CD4-positive, alpha-beta T cell treated with Interleukin-17A for 1 hour (primary cell): ENCODE measurements around the gene B4GALT5.
"Not testable (repeated sequence)": the region's sequence is repeated elsewhere in the genome, so short reads cannot be mapped to it uniquely, and the experiment has no call there.

ENCODE experiments used
- DNase-seq: peaks from one replicate; pipeline ENCODE4 v3.0.0-alpha.2; 2020

The B4GALT5 gene

DNA sequence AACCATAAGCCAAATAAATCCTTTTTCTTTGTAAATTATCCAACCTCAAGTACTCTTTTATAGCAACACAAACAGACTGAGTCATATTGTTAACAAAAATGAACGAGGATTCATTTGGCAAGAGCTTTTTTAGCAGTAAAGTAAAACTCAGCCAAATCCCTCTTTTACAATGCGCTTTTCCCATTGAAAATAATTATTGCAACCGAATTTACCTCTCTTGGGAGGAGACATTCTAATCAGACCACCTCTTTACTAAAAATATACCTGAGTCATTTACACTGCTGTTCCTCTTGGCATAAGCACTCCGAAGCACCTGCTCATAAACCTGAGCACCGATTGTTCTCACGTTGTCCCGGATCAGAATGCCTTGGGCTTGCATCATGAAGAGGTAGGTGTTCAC, 57.4 kb downstream of the B4GALT5 start:
- DNase-seq: no peak

DNA sequence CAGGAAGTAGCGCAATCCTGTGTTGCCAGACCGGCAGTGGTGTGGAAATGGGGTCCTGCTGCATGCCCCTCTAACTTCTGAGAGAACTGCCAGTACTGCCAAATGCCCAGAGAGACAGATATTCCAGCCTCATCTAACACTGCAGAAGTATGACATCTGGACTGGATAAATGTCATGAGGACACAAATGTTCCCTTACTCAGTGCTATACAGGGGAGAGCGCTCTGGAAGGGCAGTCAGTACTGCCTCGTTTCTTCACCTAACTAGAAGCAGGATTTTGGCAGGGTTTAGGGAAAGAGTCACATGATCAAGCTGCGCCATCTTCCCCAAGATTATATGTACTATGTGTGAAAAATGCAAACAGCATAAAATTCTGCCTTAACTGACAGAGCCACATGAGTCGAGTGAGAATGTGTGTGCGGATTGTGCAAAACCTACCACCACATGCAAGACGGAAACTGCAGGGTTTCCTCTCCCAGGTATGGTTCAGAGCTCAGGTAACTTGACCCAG, 59.7 kb downstream of the B4GALT5 start:
- DNase-seq: no peak

DNA sequence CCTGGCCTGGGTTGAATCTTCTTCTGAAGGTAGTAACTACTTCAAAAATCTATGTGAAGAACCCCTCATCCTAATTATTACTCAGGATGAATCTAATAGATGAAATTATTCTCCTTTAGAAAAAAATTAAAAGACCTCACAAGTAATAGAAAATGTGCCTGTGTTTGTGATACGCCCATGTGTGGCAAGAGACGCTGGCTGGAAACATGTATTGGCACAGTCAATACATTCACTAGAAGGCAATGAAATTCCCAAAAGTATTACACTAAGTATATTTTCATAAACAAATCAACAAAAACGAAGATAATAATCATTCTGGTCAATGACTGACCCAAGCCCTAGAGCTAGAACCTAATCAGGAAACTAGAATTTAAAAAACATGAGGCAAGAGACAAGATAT, 64.0 kb downstream of the B4GALT5 start:
- DNase-seq: no peak

DNA sequence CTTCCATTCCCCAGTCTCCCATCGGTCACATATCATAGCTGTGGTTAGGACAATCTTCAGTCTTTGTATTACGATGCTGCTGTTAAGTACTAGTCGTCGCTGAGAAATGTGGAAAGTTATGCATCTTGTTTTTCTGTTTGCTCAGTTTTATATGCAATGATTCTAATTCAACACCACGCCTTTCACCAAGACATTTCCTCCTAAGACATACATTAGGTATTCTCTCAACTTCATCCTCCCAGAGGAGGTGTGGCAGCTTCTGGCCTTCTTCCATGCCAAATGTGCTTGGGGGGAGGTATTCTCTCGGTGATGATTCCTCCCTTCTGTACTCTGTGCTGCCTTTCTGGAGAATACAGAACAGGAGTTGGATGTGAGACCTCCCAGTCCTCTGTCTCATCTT, 66.1 kb downstream of the B4GALT5 start:
- DNase-seq: no peak

DNA sequence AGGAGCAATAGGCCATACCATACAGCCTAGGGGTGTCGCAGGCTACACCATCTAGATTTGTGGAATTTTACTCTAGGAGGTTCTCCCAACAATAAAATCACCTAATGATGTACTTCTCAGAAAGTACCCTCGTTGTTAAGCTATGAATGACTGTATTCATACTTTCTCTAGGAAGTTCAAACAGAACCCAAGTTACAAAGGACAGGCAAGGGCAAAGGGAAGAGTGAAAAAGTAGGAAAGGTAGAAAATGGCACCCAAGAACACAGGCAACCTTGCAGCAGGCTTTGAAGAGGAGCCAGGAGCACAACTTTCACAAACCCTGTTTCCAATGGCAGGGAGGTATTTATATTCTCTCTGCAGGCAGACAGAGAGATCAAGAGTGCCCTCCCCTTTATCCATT, 67.2 kb downstream of the B4GALT5 start:
- DNase-seq: no peak

DNA sequence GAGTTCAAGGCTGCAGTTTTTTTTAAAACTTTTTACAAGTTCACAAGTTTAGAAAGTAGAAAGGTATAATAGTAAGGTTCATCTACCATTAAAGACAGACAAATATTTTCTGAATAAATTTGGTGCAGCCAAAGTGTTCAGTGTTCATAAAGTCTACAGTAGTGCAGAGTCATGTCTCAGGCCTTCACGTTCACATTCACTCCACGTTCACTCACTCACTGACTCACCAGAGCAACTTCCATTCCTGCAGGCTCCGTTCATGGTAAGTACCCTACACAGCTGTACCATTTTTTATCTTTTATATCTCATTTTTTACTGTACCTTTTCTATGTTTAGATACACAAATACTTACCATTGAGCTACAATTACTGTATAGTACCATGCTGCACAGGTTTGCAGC, 67.6 kb downstream of the B4GALT5 start:
- no peak for DNase-seq

DNA sequence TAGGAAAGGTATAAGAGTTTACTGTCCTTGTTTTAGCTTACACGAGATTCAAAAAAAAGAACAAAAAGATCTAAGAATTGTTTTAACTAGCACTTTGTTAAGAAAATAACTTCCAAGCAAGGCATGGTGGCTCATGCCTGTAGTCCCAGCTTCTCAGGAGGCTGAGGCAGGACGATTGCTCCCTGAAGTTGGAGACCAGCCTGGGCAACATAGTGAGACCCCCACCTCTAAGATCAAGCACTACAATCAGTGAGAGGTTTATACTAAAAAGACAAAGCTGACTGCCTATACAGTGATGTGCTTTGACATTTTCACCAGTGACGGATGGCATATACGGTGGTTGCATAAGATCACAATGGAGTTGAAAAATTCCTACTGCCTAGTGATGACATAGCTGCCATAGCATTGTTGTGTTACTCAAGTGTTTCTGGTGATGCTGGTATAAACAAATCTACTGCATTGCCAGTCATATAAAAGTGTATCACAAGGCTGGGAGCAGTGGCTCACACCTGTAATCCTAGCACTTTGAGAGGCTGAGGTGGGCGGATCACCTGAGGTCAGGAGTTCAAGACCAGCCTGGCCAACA, 68.6 kb downstream of the B4GALT5 start:
- DNase-seq: no peak

DNA sequence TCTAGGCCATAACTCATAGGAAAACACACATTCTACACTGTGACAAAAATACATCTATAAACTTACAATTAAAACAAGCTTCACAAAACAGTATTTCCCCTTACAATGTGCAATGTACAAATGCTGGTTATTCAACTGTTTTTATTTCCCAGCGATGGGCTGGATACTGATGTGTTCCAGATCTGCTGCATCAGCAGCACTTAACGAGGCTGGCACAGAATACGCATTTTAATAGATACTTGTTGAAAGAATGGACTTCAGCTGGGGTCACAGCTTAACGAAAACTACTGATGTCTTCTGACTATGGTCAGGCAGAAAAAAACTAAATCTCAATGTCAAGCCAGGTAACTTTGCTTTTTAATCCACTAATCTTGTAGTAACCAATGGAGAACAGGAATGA, 70.9 kb downstream of the B4GALT5 start:
- DNase-seq: no peak

DNA sequence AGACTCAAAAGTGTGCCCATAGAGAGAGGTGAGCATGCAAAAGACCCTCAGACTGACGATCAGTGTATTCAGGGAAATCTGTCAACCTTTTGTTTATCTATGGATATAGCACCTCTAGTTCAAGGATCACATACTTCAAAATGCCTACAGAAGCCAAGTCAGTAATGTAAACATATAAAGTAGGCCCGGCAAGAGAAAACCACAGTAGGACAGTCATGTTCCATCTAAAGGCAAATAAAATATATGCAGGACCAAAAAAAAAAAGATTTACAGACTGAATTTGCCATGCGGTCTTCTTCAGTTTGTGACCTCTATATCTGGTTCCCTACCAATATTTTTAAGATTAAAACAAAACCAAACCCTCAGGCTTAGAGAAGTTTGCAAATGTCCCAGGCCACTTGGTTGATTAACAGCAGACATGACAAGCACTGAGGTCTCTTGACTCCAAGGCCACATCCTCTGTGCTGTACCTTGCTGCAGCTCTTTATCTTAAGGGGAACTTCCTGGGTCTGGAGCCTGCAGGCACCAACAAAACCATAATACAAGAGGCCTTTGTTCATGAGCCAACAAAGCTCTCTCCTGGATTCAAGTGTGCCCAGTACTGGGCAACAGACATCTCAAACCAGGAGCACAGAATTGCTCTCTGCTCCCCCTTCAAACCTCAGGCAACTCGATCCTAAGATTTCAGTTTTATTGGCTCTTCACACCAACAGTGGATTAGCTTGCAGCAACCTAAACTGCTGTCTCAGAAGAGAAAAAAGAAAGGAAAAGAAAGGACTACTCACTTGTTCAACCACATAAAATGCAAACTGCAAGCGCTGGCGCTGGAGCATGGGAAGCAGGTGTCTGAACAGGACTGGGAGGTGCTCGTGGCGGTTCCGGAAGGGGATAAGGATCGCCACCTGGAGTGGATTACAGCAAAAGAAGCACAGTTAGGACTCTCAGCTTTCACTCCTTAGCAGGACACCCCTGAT, 71.7 kb downstream of the B4GALT5 start:
- DNase-seq: no peak

DNA sequence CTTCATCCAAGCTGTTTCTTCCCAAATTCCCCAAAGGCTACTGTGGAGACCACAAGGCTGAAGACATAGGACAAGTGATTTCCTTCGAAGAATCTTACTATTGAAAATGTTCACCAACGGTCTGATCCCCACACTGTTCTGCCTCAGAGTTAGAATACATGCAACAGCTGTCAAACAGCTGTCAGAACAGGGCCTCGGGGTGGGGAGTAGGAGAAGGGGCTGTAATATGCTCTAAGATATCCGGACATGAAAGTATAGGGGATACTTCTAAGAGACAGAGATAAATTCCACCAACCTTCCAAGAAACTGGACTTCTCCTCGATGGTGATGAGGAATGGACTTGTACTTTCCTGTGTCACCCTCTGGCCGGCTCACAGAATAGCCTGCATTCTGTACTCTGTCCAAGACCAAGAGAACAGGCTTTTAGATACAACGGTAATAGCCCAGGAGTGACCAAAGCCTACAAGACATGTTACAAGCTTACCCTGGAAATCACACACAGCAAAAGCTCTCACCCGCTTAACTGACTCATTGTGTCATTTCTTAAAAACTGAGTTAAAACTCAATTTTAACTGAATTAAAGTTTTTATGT, 76.5 kb downstream of the B4GALT5 start:
- no peak for DNase-seq

DNA sequence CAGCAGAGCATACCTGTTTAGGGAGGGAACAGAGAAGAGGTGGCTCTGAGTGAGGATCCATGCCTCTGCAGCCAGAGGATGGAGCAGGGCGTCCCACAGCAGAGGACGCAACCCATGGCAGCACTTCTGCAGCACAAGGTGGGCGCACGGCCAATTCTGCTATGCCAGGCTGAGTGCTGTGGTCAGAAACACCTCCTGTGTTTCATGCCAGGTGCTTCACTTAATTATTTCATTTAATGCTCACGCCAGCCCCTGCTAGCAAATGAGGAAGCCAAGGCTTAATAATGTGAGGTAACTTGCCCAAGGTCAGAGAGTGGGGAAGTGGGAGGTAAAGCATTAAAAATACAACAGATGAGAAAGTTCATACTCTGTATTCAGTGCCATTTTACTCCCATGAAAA, 77.2 kb downstream of the B4GALT5 start:
- DNase-seq: no peak

DNA sequence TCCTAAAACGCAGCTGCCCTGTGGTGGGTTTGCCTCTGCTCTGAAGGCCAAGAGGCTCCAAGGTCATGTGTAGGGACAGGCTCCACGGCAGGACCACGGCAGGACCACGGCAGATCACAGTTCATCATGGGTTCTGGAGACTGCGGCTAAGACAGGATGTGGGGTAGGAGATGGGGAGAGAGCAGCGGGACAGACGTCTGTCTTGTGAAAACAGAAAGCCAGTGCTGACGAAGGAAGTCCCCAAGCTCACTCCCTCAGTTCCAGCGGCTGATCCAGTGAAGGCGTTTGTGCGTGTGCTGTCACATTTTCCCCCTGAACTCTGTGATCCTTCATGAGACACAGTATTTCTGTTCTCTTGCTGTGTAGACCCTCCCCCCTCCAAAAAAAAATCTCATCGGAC, 77.8 kb downstream of the B4GALT5 start:
- no peak for DNase-seq

DNA sequence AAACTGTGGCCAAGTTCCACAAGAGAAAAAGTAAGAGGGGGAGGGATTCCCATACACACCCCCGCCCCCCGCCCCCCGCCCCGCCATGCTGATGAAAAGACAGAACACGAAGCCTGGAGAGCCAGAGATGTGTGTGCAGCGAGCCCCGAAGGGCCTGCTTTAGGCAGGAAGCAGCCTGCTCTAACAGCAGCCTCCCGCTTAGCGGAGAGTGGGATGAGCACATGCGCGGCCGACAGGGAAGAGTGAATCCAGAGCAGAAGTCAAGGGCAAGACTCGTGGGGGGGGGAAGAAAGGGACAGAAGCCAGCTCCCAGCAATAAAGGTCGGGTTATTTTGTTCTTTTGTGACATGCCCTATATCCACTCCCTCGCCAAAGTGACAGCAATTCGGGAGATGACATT, 78.5 kb downstream of the B4GALT5 start:
- DNase-seq: no peak

DNA sequence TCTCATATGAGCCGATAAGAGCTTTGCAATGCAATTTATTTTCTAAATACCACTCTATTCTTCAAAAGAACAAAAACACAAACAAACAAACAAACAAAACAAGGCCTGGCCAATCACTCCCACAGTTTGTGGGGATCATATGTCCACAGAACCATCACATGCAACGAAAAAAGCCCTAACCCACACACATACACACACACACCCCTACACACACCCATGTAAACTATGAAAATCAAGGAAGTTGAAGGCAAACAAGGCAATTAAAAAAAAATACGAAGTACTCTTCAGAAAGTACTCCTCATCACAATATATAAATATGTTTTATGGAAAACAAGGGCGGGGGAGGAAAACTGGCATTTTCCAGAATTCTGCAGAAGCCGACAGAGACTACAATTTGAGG, 79.6 kb downstream of the B4GALT5 start:
- DNase-seq: no peak

DNA sequence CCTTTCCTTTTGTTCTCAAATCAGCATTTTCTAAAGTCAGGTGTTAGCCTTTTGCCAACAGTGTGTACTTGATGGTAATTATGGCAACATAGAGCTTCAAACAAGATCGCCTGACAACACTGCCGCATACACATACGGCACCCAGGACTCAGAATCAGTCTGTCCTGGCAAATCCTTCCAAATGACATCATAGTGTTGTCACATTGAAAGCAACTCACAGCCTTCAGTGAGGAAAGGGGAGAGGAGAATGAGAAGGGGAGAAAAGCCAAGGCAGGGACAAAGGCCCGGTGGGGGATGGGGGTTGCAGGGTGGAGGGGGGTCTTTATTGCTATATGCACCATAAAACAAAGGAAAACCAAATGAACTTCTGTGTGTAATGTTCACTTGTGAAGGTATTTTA, 80.0 kb downstream of the B4GALT5 start:
- DNase-seq: no peak

DNA sequence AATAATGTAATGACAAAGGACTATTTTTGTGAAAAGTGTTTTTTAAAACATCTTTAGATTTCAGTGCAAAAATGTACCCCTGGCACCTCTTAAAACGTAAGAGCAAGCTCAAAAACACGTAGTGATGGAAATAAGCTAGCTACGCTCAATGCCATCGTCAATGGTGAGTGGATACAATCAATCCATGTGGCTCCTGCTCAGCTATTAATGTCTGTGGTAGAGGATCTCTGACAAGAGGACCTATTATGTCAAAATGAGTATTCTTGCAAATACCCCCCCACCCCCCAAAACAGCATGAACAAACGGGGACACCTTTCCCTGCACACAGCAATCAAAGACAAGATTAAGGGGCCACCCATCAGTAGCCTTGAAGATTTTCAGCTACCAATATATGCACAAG, 80.7 kb downstream of the B4GALT5 start:
- DNase-seq: no peak

DNA sequence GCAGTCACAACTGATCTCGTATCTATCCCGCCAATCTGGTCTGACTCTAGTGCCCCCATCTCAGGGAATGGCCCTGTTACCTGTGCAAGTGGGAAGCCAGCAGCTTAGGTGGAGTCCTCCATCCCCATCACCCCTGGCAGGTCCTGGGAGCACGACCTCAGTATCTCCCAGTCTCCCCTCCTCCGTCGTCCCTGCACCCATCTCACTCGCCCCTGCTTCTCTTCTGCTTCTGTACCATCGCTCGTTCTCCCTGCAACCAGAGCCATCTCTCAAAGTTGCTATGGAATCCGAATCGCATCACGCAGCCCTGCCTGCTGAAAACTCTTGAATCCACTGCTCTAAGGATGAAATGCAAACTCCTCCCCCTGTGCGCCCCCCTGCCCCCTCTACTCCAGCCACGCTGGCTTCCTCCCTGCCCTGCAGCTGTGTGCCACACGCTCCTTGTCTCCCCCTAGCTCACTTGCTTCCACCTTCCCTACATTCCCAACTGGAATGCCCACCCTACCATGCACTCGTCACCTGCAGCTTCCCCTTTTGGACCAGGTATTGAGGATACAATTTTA, 81.7 kb downstream of the B4GALT5 start:
- DNase-seq: no peak

DNA sequence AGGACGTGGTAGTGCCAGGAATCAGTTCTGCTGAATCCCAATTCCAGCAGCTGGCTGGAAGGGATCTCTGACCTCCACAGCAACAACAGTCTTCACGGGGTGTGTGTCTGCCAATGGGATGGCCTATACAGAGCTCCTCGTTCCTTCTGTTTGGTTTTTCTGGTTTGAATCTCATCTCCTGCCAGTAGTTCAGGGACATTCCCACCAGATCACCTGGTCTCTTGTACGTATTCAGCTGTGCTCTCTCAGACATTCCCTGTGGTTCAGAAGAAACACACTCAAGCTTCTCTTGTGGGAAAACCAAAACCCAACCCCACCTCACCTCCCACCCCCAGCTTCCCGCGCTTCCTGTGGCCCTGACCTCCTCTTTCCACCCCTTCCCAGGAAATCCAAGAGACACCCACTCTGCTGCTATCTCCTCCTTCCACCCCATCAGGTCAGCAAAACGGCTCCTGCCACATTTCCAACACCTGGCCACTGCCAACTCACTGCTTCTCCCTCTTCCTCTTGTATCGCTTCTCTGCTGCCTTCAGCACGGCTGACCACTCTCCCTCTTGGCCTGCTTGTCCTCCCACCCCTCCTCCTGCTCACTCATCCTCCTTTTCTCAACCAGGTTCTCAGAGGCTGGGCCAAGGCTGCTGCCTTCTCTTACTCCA, 82.5 kb downstream of the B4GALT5 start:
- no peak for DNase-seq

DNA sequence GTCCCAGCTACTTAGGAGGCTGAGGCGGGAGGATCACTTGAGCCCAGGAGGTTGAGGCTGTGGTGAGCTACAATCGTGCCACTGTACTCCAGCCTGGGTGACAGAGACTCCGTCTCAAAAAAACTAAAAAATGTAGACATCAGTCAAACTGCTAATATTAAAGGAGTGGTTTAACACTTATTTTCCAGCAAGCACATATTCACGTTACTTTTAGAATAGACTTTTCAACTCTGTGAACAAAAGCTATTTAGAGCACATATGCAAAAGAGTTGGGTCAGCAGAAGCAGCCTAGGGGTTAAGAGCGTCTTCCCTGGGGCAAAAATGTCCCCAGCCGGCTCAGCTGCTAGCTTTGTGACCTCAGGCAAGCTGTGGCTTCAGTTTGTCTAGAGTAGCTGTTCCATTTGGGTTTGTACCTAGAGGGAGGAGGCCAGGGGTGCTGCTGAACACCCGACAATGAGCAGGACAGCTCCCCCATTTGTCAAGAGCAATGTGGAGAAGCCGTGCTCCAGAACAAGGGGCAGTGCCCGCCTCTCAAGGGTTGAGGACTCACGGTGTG, 83.2 kb downstream of the B4GALT5 start:
- no peak for DNase-seq

DNA sequence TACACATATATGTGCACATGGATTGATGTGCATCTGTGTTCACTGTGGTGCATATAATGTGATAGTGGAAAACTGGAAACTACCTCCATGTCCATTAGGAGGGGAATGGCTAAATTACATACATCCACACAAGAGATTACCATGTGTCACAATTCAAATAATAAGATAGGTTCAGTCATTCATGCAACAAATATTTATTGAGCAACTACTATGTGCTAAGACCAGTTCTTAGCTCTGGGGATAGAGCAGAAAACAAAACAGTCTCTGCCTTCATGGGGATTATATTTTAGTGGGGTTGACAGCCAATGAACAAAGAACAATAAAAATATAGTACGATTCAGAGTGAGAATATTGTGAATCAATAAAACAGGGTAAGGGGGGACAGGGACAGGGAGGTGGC, 84.1 kb downstream of the B4GALT5 start:
- no peak for DNase-seq

DNA sequence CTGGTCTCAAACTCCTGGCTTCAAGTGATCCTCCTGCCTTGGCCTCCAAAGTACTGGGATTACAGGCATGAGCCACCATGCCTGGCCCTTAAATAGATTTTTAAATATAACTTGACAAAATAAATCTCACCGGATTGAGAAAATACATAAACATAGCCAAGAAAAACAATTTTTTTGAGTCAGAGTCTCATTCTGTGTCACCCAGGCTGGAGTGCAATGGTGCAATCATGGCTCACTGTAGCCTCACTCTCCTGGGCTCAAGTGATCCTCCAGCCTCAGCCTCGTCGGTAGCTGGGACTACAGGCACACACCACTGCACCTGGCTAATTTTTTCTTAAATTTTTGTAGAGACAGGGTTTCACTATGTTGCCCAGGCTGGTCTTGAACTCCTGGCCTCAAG, 85.4 kb downstream of the B4GALT5 start:
- not testable (repeated sequence) for DNase-seq

DNA sequence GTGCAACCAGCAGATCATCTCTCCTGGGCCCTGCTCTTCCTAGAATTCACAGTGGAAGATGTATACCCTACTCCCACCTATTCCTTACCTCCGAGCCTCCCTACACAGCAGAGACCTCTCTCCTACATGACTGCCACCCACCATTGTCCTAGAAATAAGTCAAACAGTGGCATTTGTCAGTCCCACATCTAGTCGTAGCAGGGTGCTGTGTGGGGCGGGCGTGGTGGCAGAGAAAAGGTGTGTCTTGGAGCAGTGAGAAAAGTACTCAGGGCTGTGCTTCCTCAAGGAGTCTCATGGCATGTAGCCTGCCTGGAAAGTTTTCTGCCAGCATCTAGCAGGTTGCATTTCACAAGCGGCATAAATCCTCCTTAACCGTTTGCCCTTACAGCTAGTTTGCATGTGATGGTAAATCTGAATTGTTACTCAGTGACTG, 86.3 kb downstream of the B4GALT5 start:
- no peak for DNase-seq

DNA sequence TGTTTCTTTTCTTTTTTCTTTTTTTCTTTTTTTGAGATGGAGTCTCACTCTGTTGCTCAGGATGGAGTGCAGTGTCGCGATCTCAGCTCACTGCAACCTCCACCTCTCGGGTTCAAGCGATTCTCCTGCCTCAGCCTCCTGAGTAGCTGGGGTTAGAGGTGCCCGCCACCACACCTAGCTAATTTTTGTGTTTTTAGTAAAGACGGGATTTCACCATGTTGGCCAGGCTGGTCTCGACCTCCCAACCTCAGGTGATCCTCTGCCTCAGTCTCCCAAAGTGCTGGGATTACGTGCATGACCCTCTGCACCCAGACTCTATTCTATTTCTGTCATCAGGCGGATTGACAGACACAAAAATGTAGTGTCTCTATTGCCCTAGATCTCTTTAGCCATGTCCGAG, 88.7 kb downstream of the B4GALT5 start:
- not testable (repeated sequence) for DNase-seq
